Measurements from ENCODE around the gene USH1C. TPM values are rescaled to one million over a fixed set of nuclear protein-coding genes. Genes with fewer than 3 reads are reported as not detected.

Gene USH1C
- total RNA-seq (2014; rRNA removed; shearing (Covaris generic)) (not detected in 2 replicates), polyA plus RNA-seq (2016; fragmentation: Nextera tagmentation; extraction: Ambion mirVana) (not detected in 2 replicates)

DNA sequence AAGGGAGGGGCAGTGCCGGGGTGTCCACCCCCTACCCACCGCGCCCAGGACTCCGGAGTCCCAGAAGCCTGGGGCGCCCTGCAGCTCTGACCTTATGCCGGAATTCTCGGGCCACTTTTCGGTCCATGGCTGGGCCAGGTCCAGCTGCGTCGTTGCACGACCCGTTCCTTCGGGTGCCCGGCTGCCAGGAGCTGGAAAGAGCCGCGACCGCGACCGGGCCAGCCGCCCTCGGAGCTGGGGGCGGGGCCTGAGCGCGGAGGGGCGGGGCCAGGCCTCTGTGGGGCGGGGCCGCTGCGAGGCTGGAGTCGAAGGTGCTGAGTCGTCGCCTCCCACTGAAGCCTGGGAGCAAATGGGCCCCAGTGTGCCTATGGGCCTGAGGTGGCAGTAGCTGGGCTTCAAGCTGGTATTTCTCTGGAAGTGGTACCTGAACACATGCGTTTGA lies at the start of gene USH1C:
Gene USH1C (minus strand): TSS at position 236 of the 442 bp plus-strand sequence. CDS start 109 bp downstream, at position 127.
- in situ Hi-C loops (cut with MboI): no loop called here

GRCh38 chr11:17593466-17594245 lies 49.4 kb upstream of the USH1C start:
- Histone ChIP-seq H3K4me2 (ENCODE audit: unreplicated experiment) (no peak overlapping the region), H2AFZ (no peak overlapping the region), H3K79me2 (ENCODE audit: insufficient read depth) (no peaks in the 10 kb centered on the region), H3F3A (ENCODE audit: insufficient read depth) (no peaks in the 10 kb centered on the region), H3K4me3 (no peak overlapping the region), H3K9me3 (ENCODE audit: low read depth) (no peaks in the 10 kb centered on the region), H3K9ac (no peak overlapping the region), H3K4me1 (ENCODE audit: insufficient read depth) (no peaks in the 10 kb centered on the region), H3K27me3 (replicated peaks; ENCODE audit: insufficient read depth) (no peaks in the 10 kb centered on the region; the same call in none of the 2 replicates), H3K36me3 (ENCODE audit: low read depth) (no peaks in the 10 kb centered on the region), H3K27ac (no peak overlapping the region), H3K9me2 (ENCODE audit: insufficient read depth) (no peaks in the 10 kb centered on the region), H4K20me1 (ENCODE audit: insufficient read depth) (no peaks in the 10 kb centered on the region)
- TF ChIP-seq EZH2phosphoT487 (IDR thresholded peaks at IDR 0.05; ENCODE audit: insufficient read depth, low read depth) (no peak), EZH2 (IDR thresholded peaks at IDR 0.05; ENCODE audit: insufficient read depth, poor library complexity, severe bottlenecking) (no peak)
- no peak for DNase-seq
- WGBS, 2 experiments (ENCODE audit: low coverage in 1 of 2, low lambda C conversion rate in 2 of 2, missing lambda C conversion rate in 2 of 2): 35 to 42% methylated on average over 9 of the region's 9 CpGs
- in situ Hi-C loops (cut with MboI): loop anchor here (10.0 kb wide), 1 partner anchor 381 kb away; no protein-coding TSS in a partner anchor

More for the DNA sequence above, at the start of gene USH1C:
- Histone ChIP-seq H3K4me2 (ENCODE audit: unreplicated experiment) (no peak within 1 kb of the TSS), H3K9me2 (ENCODE audit: insufficient read depth) (no peaks in the 10 kb centered on the region), H2AFZ (no peak within 1 kb of the TSS), H4K20me1 (ENCODE audit: insufficient read depth) (no peaks in the 10 kb centered on the region), H3K4me1 (ENCODE audit: insufficient read depth) (no peaks in the 10 kb centered on the region), H3K4me3 (no peak within 1 kb of the TSS), H3K79me2 (ENCODE audit: insufficient read depth) (no peaks in the 10 kb centered on the region), H3K9me3 (ENCODE audit: low read depth) (no peaks in the 10 kb centered on the region), H3K36me3 (ENCODE audit: low read depth) (no peaks in the 10 kb centered on the region), H3K27ac (no peak within 1 kb of the TSS), H3K9ac (no peak within 1 kb of the TSS), H3F3A (ENCODE audit: insufficient read depth) (no peaks in the 10 kb centered on the region), H3K27me3 (replicated peaks; ENCODE audit: insufficient read depth) (peaks cover 26% of the 10 kb centered on the region; the same call in 1 of the 2 replicates)
- 9 to 18% methylated on average over 23 to 26 of the region's 32 CpGs for WGBS, 2 experiments (ENCODE audit: low coverage in 1 of 2, low lambda C conversion rate in 2 of 2, missing lambda C conversion rate in 2 of 2)
- no peak for DNase-seq
- no peak for TF ChIP-seq EZH2 (IDR thresholded peaks at IDR 0.05; ENCODE audit: insufficient read depth, poor library complexity, severe bottlenecking)
- no peak for TF ChIP-seq EZH2phosphoT487 (IDR thresholded peaks at IDR 0.05; ENCODE audit: insufficient read depth, low read depth)

DNA sequence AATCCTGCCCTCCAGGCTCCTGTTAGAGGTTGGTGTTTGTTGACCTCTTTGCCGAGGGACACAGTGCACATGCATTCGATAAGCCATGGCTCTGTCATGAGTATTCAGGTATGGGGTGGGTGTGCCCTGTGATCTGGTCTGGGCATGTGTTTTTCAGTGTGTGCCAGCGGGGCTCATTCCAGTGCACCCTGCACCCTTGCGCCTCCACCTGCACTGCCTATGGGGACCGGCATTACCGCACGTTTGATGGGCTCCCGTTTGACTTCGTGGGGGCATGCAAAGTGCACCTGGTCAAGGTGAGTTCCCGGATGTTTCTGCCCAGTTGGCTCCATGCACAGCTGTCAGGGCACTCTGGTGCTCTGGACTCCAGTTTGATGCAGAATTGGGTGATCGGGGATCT lies 47.1 kb upstream of the USH1C start:
- H2AFZ ChIP-seq: no peak overlapping the region
- in situ Hi-C loops (cut with MboI): loop anchor here (10.0 kb wide), 1 partner anchor 384 kb away; no protein-coding TSS in a partner anchor
- 59 to 61% methylated on average over 11 of the region's 11 CpGs for WGBS, 2 experiments (ENCODE audit: low coverage in 1 of 2, low lambda C conversion rate in 2 of 2, missing lambda C conversion rate in 2 of 2)

DNA sequence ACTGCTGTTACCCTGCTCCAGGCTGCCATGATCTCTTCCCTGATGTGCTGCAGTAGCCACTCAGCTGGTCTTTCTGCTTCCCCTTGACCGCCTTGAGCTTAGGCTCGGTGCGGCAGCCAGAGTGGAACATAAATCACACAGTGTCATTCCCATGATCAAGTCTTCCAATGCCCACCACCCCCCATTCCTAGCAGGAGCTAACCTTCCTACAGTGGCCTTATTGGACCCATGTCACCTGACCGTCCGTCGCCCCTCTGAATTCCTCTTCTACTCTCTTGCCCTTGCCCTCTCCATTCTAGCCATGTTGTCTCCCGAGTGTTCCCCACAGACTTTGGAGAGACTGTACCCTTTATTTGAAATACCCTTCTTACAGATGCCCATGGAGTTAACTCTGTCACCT lies 46.2 kb upstream of the USH1C start:
- Histone ChIP-seq H3K79me2 (ENCODE audit: insufficient read depth) (no peaks in the 10 kb centered on the region), H4K20me1 (ENCODE audit: insufficient read depth) (no peaks in the 10 kb centered on the region), H3K4me2 (ENCODE audit: unreplicated experiment) (no peak overlapping the region), H2AFZ (no peak overlapping the region), H3K9me3 (ENCODE audit: low read depth) (no peaks in the 10 kb centered on the region), H3K36me3 (ENCODE audit: low read depth) (no peaks in the 10 kb centered on the region), H3K9me2 (ENCODE audit: insufficient read depth) (no peaks in the 10 kb centered on the region), H3K27me3 (replicated peaks; ENCODE audit: insufficient read depth) (no peaks in the 10 kb centered on the region; the same call in none of the 2 replicates), H3K27ac (no peak overlapping the region), H3K4me1 (ENCODE audit: insufficient read depth) (no peaks in the 10 kb centered on the region), H3F3A (ENCODE audit: insufficient read depth) (no peaks in the 10 kb centered on the region), H3K4me3 (no peak overlapping the region), H3K9ac (no peak overlapping the region)
- TF ChIP-seq EZH2 (IDR thresholded peaks at IDR 0.05; ENCODE audit: insufficient read depth, poor library complexity, severe bottlenecking) (no peak), EZH2phosphoT487 (IDR thresholded peaks at IDR 0.05; ENCODE audit: insufficient read depth, low read depth) (no peak)
- DNase-seq: no peak
- in situ Hi-C loops (cut with MboI): loop anchor here (10.0 kb wide), 1 partner anchor 384 kb away; no protein-coding TSS in a partner anchor
- 68 to 73% methylated on average over 7 of the region's 7 CpGs for WGBS, 2 experiments (ENCODE audit: low coverage in 1 of 2, low lambda C conversion rate in 2 of 2, missing lambda C conversion rate in 2 of 2)

More for the DNA sequence above, 47.1 kb upstream of the USH1C start:
- H3K36me3 ChIP-seq (ENCODE audit: low read depth): no peaks in the 10 kb centered on the region
- H3K9me3 ChIP-seq (ENCODE audit: low read depth): no peaks in the 10 kb centered on the region
- no peak overlapping the region for H3K4me3 ChIP-seq
- TF ChIP-seq EZH2phosphoT487 (IDR thresholded peaks at IDR 0.05; ENCODE audit: insufficient read depth, low read depth) (no peak), EZH2 (IDR thresholded peaks at IDR 0.05; ENCODE audit: insufficient read depth, poor library complexity, severe bottlenecking) (no peak)
- no peaks in the 10 kb centered on the region for H3K9me2 ChIP-seq (ENCODE audit: insufficient read depth)
- no peaks in the 10 kb centered on the region for H4K20me1 ChIP-seq (ENCODE audit: insufficient read depth)
- no peaks in the 10 kb centered on the region; the same call in none of the 2 replicates for H3K27me3 ChIP-seq (replicated peaks; ENCODE audit: insufficient read depth)
- H3K4me2 ChIP-seq (ENCODE audit: unreplicated experiment): no peak overlapping the region
- H3K27ac ChIP-seq: no peak overlapping the region
- no peak overlapping the region for H3K9ac ChIP-seq
- no peaks in the 10 kb centered on the region for H3F3A ChIP-seq (ENCODE audit: insufficient read depth)
- H3K79me2 ChIP-seq (ENCODE audit: insufficient read depth): no peaks in the 10 kb centered on the region
- H3K4me1 ChIP-seq (ENCODE audit: insufficient read depth): no peaks in the 10 kb centered on the region
- DNase-seq: no peak
